ENCODE measurements around the gene MAST4. TPM values are rescaled to one million over a fixed set of nuclear protein-coding genes. Genes with fewer than 3 reads are reported as not detected.

MAST4 gene
- total RNA-seq, 1 donor from 2014 or later: 22.3 TPM

DNA sequence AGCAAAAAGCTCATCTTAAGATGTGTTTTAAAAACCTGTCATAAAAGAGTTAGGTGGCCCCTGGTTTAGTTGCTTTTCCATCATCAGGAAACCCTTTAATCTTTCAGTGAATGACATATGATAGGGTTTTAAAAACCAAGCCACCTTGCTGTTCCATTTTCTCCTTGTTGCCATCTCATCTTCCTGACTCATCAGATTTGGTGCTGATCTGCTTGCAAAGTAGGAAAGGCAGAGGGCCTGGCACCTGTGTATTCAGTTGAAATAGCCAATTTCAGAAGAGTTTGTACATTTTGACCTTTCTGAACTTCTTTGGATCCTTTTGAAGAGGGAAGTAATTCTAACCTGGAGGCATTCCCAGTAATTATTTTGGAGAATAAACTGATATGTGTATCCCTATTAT is 327.7 kb downstream of the MAST4 start:
- TF ChIP-seq EZH2 (IDR thresholded peaks at IDR 0.05; ENCODE audit: insufficient read depth, low read length): no peak
- TF ChIP-seq, protein P1, sequence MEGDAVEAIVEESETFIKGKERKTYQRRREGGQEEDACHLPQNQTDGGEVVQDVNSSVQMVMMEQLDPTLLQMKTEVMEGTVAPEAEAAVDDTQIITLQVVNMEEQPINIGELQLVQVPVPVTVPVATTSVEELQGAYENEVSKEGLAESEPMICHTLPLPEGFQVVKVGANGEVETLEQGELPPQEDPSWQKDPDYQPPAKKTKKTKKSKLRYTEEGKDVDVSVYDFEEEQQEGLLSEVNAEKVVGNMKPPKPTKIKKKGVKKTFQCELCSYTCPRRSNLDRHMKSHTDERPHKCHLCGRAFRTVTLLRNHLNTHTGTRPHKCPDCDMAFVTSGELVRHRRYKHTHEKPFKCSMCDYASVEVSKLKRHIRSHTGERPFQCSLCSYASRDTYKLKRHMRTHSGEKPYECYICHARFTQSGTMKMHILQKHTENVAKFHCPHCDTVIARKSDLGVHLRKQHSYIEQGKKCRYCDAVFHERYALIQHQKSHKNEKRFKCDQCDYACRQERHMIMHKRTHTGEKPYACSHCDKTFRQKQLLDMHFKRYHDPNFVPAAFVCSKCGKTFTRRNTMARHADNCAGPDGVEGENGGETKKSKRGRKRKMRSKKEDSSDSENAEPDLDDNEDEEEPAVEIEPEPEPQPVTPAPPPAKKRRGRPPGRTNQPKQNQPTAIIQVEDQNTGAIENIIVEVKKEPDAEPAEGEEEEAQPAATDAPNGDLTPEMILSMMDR (IDR thresholded peaks at IDR 0.05; ENCODE audit: insufficient read depth, low read depth, low read length): no peak
- H3K79me2 ChIP-seq (ENCODE audit: insufficient read depth, low read length): no peaks in the 10 kb centered on the region

DNA sequence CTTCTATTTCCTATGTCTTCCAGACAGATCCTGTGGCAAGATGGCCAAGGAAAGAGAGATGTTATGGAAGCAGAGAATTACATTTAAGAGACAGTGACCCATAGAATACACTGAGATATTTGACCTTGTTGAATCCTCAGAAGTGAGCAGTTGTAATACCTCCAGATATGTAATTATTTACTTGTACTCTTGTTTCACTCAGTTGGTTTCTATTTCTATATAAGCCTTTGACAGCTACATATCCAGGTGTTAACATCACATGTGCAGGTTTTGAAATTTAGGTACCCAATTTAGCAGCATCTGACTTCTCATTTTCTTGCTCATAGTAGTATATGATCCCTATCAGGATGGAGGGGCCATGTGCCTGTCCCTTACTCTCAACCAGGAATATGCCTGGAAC is 330.9 kb downstream of the MAST4 start:
- no peaks in the 10 kb centered on the region for H3K79me2 ChIP-seq (ENCODE audit: insufficient read depth, low read length)
- H3K27me3 ChIP-seq (ENCODE audit: insufficient read depth, low read length): no peaks in the 10 kb centered on the region
- no peaks in the 10 kb centered on the region for H3K9me3 Mint-ChIP-seq (ENCODE audit: unreplicated experiment)
- H3K4me1 Mint-ChIP-seq (ENCODE audit: low read depth, unreplicated experiment): no peaks in the 10 kb centered on the region
- no peaks in the 10 kb centered on the region for H3K36me3 ChIP-seq (ENCODE audit: insufficient read depth, low read length)
- H3K9me3 ChIP-seq (ENCODE audit: insufficient read depth, low read depth, low read length): no peaks in the 10 kb centered on the region
- H4K20me1 ChIP-seq (ENCODE audit: insufficient read depth, low read length): no peaks in the 10 kb centered on the region
- no peak overlapping the region for H3K27ac ChIP-seq (ENCODE audit: low read depth, low read length)
- no peaks in the 10 kb centered on the region for H3K27me3 Mint-ChIP-seq (ENCODE audit: low read depth, unreplicated experiment)
- no peaks in the 10 kb centered on the region for H3K4me1 ChIP-seq (ENCODE audit: insufficient read depth, low read length)
- FAIRE-seq (no peak), DNase-seq (ENCODE audit: low read depth) (no peak)
- H2AFZ ChIP-seq (ENCODE audit: low read depth, low read length): no peak overlapping the region
- no peak overlapping the region for H3K4me3 Mint-ChIP-seq (ENCODE audit: unreplicated experiment)
- H3K27ac Mint-ChIP-seq (ENCODE audit: unreplicated experiment): no peak overlapping the region
- TF ChIP-seq EZH2 (IDR thresholded peaks at IDR 0.05; ENCODE audit: insufficient read depth, low read length): no peak
- TF ChIP-seq, protein P1 (IDR thresholded peaks at IDR 0.05; ENCODE audit: insufficient read depth, low read depth, low read length): no peak
- no peaks in the 10 kb centered on the region for H3K36me3 Mint-ChIP-seq (ENCODE audit: low read depth, unreplicated experiment)
- H3K4me3 ChIP-seq (ENCODE audit: insufficient read depth, low read depth, low read length): no peak overlapping the region
- no peak overlapping the region for H3K9ac ChIP-seq (ENCODE audit: low read length)
- no peak overlapping the region for H3K4me2 ChIP-seq (ENCODE audit: low read length)

More for the DNA sequence above, 327.7 kb downstream of the MAST4 start:
- no peaks in the 10 kb centered on the region for H3K4me1 ChIP-seq (ENCODE audit: insufficient read depth, low read length)
- H2AFZ ChIP-seq (ENCODE audit: low read depth, low read length): no peak overlapping the region
- H3K36me3 Mint-ChIP-seq (ENCODE audit: low read depth, unreplicated experiment): no peaks in the 10 kb centered on the region
- no peak overlapping the region for H3K27ac ChIP-seq (ENCODE audit: low read depth, low read length)
- no peaks in the 10 kb centered on the region for H3K4me1 Mint-ChIP-seq (ENCODE audit: low read depth, unreplicated experiment)
- H3K9me3 ChIP-seq (ENCODE audit: insufficient read depth, low read depth, low read length): no peaks in the 10 kb centered on the region
- H3K27me3 Mint-ChIP-seq (ENCODE audit: low read depth, unreplicated experiment): no peaks in the 10 kb centered on the region
- H3K4me3 Mint-ChIP-seq (ENCODE audit: unreplicated experiment): no peak overlapping the region
- no peak for FAIRE-seq
- H3K4me2 ChIP-seq (ENCODE audit: low read length): no peak overlapping the region
- H3K9ac ChIP-seq (ENCODE audit: low read length): no peak overlapping the region
- H4K20me1 ChIP-seq (ENCODE audit: insufficient read depth, low read length): no peaks in the 10 kb centered on the region
- no peak overlapping the region for H3K27ac Mint-ChIP-seq (ENCODE audit: unreplicated experiment)
- H3K4me3 ChIP-seq (ENCODE audit: insufficient read depth, low read depth, low read length): no peak overlapping the region
- H3K36me3 ChIP-seq (ENCODE audit: insufficient read depth, low read length): no peaks in the 10 kb centered on the region
- H3K27me3 ChIP-seq (ENCODE audit: insufficient read depth, low read length): no peaks in the 10 kb centered on the region
- no peaks in the 10 kb centered on the region for H3K9me3 Mint-ChIP-seq (ENCODE audit: unreplicated experiment)
- DNase-seq (ENCODE audit: low read depth): no peak

DNA sequence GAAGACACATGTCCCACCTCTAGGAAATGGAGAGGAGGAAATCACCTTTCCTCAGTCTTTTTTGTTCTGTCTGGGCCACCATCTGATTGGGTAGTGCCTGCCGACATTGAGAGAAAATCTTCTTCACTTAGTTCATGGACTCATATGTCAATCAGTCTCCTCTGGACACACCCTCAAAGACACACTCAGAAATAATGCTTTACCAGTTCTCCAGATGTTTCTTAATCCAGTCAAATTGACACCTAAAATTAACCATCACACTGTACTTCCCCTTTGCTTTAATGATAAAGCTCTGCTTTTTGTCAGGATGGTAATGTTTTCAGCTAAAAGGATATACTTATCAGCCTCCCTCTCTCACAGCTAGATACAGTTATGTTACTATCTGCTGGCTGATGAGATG is 333.1 kb downstream of the MAST4 start:
- H3K9ac ChIP-seq (ENCODE audit: low read length): no peak overlapping the region
- H3K27me3 ChIP-seq (ENCODE audit: insufficient read depth, low read length): no peaks in the 10 kb centered on the region
- no peaks in the 10 kb centered on the region for H3K36me3 ChIP-seq (ENCODE audit: insufficient read depth, low read length)
- no peak overlapping the region for H3K4me3 Mint-ChIP-seq (ENCODE audit: unreplicated experiment)
- H3K9me3 Mint-ChIP-seq (ENCODE audit: unreplicated experiment): no peaks in the 10 kb centered on the region
- H3K4me3 ChIP-seq (ENCODE audit: insufficient read depth, low read depth, low read length): no peak overlapping the region
- no peak overlapping the region for H3K27ac Mint-ChIP-seq (ENCODE audit: unreplicated experiment)
- H3K9me3 ChIP-seq (ENCODE audit: insufficient read depth, low read depth, low read length): no peaks in the 10 kb centered on the region
- TF ChIP-seq EZH2 (IDR thresholded peaks at IDR 0.05; ENCODE audit: insufficient read depth, low read length): no peak
- TF ChIP-seq, protein P1 (IDR thresholded peaks at IDR 0.05; ENCODE audit: insufficient read depth, low read depth, low read length): no peak
- H3K27me3 Mint-ChIP-seq (ENCODE audit: low read depth, unreplicated experiment): no peaks in the 10 kb centered on the region
- no peak overlapping the region for H3K4me2 ChIP-seq (ENCODE audit: low read length)
- H2AFZ ChIP-seq (ENCODE audit: low read depth, low read length): no peak overlapping the region
- H3K27ac ChIP-seq (ENCODE audit: low read depth, low read length): no peak overlapping the region
- H3K4me1 ChIP-seq (ENCODE audit: insufficient read depth, low read length): peaks cover 4% of the 10 kb centered on the region
- no peaks in the 10 kb centered on the region for H3K36me3 Mint-ChIP-seq (ENCODE audit: low read depth, unreplicated experiment)
- FAIRE-seq (no peak), DNase-seq (ENCODE audit: low read depth) (no peak)
- no peaks in the 10 kb centered on the region for H3K4me1 Mint-ChIP-seq (ENCODE audit: low read depth, unreplicated experiment)
- H4K20me1 ChIP-seq (ENCODE audit: insufficient read depth, low read length): no peaks in the 10 kb centered on the region
- no peaks in the 10 kb centered on the region for H3K79me2 ChIP-seq (ENCODE audit: insufficient read depth, low read length)
